IMR-90 (cell line): Measurements from ENCODE around the gene ARID4B.

Experiments
- BHLHE40 ChIP-seq: fragments of 150-350 bp; IDR thresholded peaks from 2 replicates; pipeline ENCODE4 v1.6.1; 2016; ENCODE audit warnings: mild to moderate bottlenecking, low read depth, low read length
- CEBPB ChIP-seq: IDR thresholded peaks from 2 replicates; pipeline ENCODE4 v1.6.1; 2012; ENCODE audit warnings: low read depth, low read length, improper control_type of control experiment
- MAZ ChIP-seq: IDR thresholded peaks from 2 replicates; pipeline ENCODE4 v1.6.1; 2012; ENCODE audit warnings: low read depth, mild to moderate bottlenecking, low read length, improper control_type of control experiment, moderate library complexity, borderline replicate concordance
- MXI1 ChIP-seq: IDR thresholded peaks from 2 replicates; pipeline ENCODE4 v1.6.1; 2012; ENCODE audit warnings: low read depth, mild to moderate bottlenecking, low read length, moderate library complexity, borderline replicate concordance
- POLR2A ChIP-seq: IDR thresholded peaks from 2 replicates; pipeline ENCODE4 v1.6.1; 2012; ENCODE audit warnings: mild to moderate bottlenecking, low read depth, low read length
- RAD21 ChIP-seq: IDR thresholded peaks from 2 replicates; pipeline ENCODE4 v1.6.1; 2012; ENCODE audit warnings: low read length, improper control_type of control experiment
- RCOR1 ChIP-seq: IDR thresholded peaks from 2 replicates; pipeline ENCODE4 v1.6.1; 2012; ENCODE audit warnings: mild to moderate bottlenecking, low read length, improper control_type of control experiment; ENCODE audit not compliant: insufficient replicate concordance
- RFX5 ChIP-seq: IDR thresholded peaks from 2 replicates; pipeline ENCODE4 v1.8.0; 2012; ENCODE audit warnings: low read depth, mild to moderate bottlenecking, low read length, moderate library complexity
- TF ChIP-seq, protein P1 (sequence below): conservative IDR thresholded peaks from 2 replicates; pipeline ENCODE4 v1.5.1; 2012; ENCODE audit warnings: mild to moderate bottlenecking, low read depth, low read length, improper control_type of control experiment
- TF ChIP-seq, protein P2 (sequence below): fragments of 150-350 bp; IDR thresholded peaks from 2 replicates; pipeline ENCODE4 v1.6.1; 2016; ENCODE audit warnings: low read depth, mild to moderate bottlenecking, low read length, moderate library complexity, borderline replicate concordance

DNA sequence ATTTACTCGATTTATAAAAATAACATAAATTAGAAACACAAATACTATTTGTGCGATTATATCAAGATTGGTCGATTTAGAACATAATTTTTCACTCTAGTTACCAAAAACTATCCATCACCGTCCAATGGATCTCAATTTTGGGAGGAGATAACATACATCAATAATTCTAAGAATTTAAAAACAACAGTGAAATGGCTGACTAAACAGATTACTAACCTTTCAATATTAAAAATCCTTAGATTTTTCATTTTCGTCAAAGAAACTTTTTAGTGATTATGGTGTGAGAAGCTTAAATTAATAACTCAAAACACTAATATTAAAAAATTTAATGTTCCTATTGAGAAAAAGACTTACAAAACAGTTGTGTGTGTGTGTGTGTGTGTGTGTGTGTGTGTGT is 91.9 kb downstream of the ARID4B start:
- TF ChIP-seq, protein P1, sequence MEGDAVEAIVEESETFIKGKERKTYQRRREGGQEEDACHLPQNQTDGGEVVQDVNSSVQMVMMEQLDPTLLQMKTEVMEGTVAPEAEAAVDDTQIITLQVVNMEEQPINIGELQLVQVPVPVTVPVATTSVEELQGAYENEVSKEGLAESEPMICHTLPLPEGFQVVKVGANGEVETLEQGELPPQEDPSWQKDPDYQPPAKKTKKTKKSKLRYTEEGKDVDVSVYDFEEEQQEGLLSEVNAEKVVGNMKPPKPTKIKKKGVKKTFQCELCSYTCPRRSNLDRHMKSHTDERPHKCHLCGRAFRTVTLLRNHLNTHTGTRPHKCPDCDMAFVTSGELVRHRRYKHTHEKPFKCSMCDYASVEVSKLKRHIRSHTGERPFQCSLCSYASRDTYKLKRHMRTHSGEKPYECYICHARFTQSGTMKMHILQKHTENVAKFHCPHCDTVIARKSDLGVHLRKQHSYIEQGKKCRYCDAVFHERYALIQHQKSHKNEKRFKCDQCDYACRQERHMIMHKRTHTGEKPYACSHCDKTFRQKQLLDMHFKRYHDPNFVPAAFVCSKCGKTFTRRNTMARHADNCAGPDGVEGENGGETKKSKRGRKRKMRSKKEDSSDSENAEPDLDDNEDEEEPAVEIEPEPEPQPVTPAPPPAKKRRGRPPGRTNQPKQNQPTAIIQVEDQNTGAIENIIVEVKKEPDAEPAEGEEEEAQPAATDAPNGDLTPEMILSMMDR, result no peak
- TF ChIP-seq CEBPB (no peak), POLR2A (no peak), BHLHE40 (no peak), RCOR1 (no peak), RFX5 (no peak), RAD21 (no peak), MAZ (no peak), MXI1 (no peak)
- TF ChIP-seq, protein P2, sequence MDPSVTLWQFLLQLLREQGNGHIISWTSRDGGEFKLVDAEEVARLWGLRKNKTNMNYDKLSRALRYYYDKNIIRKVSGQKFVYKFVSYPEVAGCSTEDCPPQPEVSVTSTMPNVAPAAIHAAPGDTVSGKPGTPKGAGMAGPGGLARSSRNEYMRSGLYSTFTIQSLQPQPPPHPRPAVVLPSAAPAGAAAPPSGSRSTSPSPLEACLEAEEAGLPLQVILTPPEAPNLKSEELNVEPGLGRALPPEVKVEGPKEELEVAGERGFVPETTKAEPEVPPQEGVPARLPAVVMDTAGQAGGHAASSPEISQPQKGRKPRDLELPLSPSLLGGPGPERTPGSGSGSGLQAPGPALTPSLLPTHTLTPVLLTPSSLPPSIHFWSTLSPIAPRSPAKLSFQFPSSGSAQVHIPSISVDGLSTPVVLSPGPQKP, result no peak
